CD1c-positive myeloid dendritic cell (primary cell): ENCODE data around the gene UBE2C.
A peak's percentile ranks its signal among the peaks of the same experiment; 100 is the strongest.
"Not testable (repeated sequence)": the region's sequence is repeated elsewhere in the genome, so short reads cannot be mapped to it uniquely, and the experiment has no call there.

Experiments
- DNase-seq: peaks from one replicate; pipeline ENCODE4 v3.0.0-alpha.2; 2016; ENCODE audit errors: extremely low spot score

The UBE2C gene

GRCh38 chr20:45812157-45813005, at the start of gene UBE2C:
Gene UBE2C (plus strand): TSS chr20:45812644. CDS start chr20:45812696, 52 bp downstream.
- DNase-seq = peak; percentile 99

DNA sequence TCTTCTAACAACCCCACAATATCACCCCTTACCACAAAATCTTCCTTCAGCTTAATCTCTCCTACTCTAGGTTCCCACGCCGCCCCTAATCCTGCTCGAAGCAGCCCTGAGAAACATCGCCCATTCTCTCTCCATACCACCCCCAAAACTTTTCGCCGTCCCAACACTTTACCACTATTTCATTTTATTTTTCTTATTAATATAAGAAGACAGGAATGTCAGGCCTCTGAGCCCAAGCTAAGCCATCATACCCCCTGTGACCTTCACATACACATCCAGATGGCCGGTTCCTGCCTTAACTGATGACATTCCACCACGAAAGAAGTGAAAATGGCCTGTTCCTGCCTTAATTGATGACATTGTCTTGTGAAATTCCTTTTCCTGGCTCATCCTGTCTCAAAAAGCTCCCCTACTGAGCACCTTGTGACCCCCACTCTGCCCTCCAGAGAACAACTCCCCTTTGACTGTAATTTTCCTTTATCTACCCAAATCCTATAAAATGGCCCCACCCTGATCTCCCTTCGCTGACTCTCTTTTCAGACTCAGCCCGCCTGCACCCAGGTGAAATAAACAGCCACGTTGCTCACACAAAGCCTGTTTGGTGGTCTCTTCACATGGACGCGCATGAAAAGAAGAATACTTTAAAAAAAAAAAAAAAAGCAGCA, 47.7 kb upstream of the UBE2C start:
- DNase-seq = not testable (repeated sequence)

- DNase-seq = no peak
These were observed 47.1 kb upstream of the UBE2C start for GRCh38 chr20:45765307-45765875.

DNA sequence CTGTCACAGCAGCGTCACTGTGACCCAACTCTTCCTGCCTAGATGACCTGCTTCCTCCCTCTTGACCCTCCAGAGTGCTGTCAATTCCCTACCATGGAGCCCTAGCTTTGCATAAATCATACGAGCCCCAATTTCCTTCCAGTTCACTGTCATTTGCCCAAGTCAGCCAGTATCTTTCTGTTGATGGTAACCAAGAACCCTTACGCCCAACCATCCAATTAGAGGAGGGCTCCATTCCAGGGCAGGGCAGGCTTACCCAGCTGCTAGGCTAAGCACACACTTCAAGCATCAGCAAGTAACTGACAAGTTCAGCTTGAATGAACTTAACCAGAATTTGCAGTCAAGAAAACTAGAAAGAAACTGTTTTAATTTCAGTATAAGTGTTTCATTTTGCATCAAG, 46.5 kb upstream of the UBE2C start:
- DNase-seq = no peak

DNA sequence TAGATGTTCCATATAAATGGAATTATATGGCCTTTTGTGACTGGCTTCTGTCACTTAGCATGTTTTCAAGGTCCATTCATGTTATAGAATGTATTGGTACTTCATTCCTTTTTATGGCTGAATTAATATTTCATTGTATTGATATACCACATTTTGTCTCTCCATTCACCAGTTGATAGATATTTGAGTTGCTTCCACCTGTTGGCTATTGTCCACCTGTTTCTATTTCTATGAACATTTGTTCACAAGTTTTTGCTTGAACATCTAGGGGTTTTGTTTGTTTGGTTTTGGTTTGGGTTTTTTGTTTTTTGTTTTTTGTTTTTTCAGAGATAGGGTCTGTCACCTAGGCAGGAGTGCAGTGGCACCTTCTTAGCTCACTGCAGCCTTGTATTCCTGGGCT, 44.0 kb upstream of the UBE2C start:
- no peak for DNase-seq

GRCh38 chr20:45771182-45771759, 41.2 kb upstream of the UBE2C start:
- DNase-seq = peak; percentile 89

- DNase-seq = no peak
These were observed 39.8 kb upstream of the UBE2C start for GRCh38 chr20:45772693-45773092.

DNA sequence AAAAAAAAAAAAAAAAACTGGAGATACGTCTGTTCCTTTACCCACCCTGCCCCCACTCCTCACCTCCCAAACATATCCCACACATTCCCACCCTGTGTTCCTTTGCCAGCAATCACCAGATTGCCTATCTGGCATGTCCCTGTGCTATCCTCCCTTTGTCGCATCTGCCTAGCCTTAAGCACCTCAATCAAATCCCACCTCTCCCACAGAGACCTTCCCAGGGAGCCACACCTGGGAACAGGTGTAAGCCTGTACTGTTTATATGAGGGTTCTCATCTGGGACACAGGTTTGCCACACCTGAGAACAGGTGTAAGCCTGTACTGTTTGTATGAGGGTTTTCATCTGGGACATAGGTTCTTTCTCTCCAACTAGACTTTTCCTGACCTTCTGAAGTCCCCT, 37.5 kb upstream of the UBE2C start:
- DNase-seq = no peak

DNA sequence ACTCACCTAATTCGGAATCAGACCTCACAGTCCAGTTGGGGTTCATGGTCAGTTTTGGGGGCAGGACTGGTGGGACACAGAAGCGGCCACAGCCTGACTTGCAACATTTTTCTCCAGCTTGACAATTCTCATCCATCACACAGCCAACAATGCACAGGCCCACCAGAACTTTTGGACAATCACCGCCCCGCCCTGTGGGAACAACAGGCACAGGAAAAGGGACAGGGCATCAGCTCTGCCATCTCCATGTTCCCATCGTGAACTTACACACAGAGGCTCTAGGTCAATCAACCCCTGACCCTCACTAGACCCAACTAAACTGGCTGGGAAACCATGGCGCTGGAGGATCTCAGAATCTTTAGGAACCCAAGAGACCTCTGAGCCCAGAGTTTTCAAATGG, 37.0 kb upstream of the UBE2C start:
- no peak for DNase-seq

GRCh38 chr20:45776931-45777330, 35.5 kb upstream of the UBE2C start:
- DNase-seq = no peak

- no peak for DNase-seq
These were observed 33.2 kb upstream of the UBE2C start for GRCh38 chr20:45779011-45779915.

DNA sequence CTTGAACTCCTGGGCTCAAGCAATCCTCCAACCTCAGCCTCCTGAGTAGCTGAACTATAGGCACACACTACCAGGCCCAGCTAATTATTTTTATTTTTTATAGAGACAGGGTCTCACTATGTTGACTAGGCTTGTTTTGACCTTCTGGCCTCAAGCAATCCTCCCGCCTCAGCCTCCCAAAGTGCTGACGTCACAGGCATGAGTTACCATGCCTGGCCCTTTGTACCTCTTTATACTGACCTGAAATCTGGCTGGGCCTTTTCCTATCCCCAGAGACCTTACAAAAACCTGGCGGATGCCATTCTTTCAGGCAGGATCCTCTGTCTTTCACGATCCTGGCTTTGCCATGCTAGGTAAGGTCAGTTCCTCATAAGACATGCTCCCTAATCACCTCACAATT, 32.3 kb upstream of the UBE2C start:
- no peak for DNase-seq

- no peak for DNase-seq
These were observed 31.0 kb upstream of the UBE2C start for GRCh38 chr20:45781391-45781931.

- DNase-seq = no peak
These were observed 29.6 kb upstream of the UBE2C start for GRCh38 chr20:45782890-45783289.

DNA sequence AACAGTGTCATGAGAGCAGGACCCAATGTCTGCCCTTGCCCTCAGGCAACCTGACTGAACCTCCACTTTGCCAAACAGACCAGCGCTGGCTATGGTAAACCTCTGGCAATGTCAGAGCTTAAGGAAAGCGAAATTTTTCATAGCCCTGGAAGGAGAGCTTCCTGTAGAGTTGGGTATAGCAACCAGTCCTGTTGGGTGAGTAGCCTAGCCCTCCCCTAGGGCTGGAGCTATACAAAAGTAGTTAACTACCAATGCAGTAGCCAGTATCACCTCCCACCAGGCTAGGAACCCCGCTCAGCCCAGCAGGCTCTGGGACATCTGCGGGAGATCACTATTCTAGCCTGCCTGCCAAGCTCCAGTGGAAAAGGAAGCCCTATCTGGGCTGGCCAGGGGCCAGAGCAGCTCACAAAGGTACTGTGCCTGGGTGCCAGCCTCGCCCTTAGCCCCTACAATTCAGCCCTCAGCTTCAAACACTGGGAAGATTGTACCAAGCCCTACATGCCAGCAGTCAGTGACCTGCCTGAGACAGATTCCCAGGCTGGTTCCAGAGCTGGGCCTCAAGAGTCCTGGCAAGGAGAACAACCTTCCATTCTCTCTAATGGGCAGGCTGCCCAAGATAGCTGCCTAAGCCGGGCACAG, 28.7 kb upstream of the UBE2C start:
- DNase-seq = no peak

DNA sequence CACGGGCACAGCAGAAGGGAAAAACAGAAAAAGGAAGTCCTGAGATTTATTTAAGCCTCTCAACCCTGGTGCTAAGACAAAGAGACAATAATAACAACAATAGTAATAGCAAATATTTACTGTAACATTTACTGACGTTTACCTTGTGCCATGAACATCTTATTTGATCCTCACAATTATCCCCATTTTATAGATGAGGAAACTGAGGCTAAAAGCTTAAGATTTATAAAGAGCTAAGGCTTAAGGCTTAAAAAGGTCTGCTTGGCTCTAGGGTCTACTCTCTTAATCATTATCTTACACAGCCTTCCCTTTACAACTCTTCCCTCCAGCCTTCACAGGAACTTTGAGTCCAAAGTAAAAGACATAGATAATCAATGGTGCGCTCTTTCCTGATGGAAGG, 24.1 kb upstream of the UBE2C start:
- no peak for DNase-seq

DNA sequence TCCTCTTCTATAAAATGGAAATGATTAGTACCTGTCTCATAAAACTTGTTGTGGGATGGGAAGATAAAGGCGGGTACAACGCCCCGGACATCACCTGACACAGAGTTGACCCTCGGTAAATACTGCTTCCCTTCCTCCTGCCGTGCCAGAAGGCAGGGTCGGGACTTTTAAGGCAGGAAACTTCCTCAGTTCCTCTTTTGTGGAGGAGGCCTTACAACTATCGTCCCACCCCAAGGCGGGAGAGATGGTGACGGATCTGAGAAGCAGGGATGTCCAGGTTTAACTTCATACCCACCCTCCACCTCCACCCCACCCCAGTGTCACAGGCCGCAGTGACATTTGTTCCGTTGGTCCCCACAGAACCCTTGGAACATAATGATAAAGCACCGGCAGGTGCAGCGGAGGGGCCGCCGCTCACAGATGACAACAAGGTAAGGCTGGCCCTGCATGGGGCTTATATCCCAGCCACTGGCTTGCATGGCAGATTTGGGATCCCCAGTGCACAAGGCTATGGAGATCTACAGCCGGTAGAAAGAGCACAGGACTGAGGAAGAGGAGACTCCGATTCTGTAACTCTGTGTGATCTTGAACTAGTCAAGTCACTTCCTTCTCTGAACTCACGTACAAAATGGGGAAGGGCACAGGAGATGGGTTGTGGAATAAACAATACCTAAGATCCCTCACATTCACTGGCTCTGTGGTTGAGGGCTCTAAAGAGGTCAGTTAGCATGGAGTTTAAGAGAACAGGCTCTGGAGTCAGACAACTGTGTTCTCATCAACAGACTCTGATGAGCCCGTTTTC, 19.9 kb upstream of the UBE2C start:
- peak; percentile 86 for DNase-seq

DNA sequence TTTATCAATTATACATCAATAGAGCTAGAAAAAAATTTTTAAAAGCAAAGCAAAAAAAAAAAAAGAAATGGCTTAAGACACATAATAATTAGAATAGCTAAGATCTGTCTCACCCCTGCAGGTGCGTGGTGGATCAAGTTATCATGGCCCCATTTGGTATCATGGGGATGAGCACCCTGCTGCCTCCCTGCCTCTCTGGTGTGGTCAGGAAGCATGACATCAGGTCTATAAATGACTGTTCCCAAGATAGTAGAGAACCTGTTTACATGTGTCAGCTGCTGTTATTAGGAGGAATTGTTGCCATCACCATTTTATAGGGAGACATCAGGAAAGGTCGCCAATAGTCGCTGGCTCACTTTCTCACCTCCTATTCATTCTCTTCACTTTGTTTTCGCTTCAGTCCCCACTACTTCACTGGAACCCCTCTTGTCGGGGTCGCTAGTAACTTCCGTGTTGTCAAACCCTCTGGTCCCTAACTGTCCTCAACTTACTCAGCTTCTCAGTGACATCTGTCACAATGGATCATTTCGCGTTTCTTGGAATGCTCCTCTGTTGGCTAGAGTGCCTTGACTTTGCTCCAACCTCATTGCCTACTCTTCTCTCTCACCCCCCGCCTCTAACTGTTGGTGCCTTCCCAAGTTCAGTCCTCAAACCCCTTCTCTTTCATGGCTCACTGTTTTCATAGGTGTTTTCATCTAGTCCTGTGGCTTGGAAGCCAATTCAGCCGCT, 15.9 kb upstream of the UBE2C start:
- no peak for DNase-seq

- DNase-seq = not testable (repeated sequence)
These were observed 14.9 kb upstream of the UBE2C start for GRCh38 chr20:45797510-45797909.
